ENCODE data around the gene ZBTB48.
"Not testable (repeated sequence)": the region's sequence is repeated elsewhere in the genome, so short reads cannot be mapped to it uniquely, and the experiment has no call there.

Gene ZBTB48

DNA sequence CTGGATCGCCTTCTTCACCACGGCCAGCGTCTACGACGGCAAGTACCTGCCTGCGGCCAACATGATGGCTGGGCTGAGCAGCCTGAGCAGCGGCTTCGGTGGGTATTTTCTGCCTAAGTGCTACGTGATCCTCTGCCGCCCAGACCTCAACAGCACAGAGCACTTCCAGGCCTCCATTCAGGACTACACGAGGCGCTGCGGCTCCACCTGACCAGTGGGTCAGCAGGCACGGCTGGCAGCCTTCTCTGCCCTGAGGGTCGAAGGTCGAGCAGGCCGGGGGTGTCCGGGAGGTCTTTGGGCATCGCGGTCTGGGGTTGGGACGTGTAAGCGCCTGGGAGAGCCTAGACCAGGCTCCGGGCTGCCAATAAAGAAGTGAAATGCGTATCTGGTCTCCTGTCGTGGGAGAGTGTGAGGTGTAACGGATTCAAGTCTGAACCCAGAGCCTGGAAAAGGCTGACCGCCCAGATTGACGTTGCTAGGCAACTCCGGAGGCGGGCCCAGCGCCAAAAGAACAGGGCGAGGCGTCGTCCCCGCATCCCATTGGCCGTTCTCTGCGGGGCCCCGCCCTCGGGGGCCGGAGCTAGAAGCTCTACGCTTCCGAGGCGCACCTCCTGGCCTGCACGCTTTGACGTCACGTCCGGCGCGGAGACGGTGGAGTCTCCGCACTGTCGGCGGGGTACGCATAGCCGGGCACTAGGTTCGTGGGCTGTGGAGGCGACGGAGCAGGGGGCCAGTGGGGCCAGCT, at the start of gene ZBTB48:
Gene ZBTB48, plus strand, starts transcription at position 621 of the 745 bp plus-strand sequence. CDS start 616 bp downstream, outside the sequence.
- DNase-seq, result peak; percentile 87

DNA sequence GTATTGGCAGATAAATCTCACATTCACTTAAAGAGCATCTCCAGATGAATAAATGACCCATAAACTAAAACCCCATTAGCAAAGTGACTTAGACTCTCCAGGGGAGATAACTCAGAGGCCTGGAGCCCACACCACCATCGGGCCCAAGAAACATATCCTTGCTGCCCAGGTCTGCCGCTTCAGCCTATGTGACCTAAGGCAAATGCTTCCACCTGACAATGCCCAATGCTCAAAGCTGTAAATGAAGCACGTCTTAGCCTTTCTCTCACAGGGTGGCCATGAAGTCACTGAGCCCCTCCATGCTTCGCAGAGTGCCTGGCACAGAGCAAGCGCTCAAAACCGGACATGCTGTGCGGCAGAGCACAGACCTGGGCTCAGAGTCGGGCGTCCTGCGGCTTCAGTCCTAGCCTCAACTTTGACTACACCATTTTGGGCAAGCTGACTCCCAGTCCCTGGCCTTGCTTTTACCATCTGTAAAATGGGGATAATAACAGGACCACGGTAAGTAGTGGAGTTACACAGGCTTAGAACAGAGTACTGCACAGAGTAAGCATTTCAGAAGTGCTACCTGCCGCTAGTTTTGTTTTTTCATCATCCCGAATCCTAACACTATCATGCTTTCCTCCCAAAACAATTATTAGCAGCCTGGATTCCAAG, 49.2 kb upstream of the ZBTB48 start:
- DNase-seq, result no peak

DNA sequence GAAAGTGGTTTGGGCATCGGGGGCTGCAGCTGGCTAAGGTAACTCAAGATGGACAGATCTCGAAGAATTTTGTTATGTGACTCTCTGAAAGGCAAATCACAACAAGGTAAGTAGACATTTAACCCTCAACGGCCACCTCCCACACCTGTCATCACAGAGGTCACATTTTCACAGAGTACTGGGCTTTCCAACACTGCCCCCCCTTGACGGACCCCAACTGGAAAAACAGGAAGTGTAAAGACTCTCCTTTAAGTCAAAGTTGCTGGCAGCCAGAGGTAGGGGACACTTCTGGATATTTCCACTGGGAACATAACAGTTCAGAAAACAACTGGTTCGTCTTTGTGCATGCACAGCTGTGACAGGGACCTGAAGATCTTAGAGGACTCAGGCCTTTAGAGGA, 47.8 kb upstream of the ZBTB48 start:
- no peak for DNase-seq

DNA sequence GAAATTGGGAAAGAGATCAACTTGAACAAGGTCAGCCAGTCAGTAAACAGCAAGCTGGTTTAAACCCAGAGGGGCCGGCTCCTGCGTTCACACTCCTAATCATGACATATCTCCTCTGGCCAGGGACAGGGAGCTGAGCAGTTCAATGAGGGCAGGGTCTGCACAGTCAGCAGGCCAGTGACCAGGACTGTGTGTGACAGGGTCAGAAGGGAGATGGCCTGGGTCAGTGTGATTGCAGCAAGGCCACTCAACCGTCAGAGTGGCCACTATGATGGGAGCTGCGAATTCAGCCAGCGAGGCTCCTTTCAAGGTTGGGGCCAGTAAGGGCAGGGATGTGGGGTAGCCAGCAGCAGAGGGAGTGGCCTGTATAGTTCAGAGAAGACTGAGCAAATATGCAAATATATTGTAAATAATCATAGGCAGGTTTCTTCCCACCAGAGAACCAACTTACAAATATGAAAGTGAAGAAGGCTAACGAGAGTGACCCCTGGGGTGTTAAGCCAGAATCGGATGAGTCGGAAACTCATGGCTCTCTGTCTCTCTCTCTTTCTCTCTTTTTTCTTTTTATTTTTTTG, 45.5 kb upstream of the ZBTB48 start:
- DNase-seq, result no peak

DNA sequence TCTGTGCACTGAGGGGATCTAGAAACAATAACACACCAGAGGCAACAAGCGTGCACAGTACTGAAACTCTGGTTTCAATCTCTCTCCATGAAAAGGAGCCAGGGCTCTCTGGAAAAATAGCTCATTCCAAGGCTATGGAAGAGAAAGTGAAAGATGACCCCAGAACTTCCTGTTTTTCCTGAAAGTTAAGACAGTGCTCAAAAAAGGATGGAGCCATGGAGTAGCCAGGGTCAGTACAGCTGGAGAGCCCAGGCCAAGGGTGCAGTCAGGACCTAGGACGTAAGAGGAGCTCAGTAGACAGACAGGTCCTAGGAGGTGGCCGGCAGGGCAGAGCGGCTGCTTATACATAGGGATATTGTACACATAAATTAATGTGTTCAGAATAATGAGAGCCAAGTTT, 44.6 kb upstream of the ZBTB48 start:
- no peak for DNase-seq

DNA sequence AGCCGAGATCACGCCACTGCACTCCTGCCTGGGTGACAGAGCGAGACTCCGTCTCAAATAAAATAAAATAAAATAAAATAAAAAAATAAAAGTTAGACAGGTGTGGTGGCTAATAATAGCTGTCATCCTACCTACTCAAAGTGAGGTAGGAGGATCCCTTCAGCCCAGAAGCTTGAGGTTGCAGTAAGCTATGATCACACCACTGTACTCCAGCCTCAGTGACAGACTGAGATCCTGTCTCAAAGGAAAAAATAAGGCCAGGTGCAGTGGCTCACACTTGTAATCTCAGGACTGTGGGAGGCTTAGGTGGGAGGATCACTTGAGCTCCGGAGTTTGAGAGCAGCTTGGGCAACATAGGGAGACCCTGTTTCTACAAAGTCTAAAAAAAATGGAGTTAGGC, 43.5 kb upstream of the ZBTB48 start:
- DNase-seq, result no peak

DNA sequence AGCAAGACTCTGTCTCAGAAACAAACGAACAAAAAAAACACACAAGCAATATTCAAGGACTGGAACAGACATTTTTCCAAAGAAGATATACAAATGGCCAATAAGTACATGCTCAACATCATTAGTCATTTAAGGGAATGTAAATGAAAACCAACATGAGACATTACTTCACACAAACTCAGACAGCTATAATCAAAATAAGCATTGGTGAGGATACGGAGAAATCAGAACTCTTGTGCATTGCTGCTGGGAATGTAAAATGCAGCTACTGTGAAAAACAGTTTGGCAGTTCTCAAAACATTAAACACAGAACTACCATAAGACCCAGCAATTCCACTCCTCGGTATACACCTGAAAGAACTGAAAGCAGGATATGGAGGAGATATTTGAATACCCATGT, 40.8 kb upstream of the ZBTB48 start:
- no peak for DNase-seq

DNA sequence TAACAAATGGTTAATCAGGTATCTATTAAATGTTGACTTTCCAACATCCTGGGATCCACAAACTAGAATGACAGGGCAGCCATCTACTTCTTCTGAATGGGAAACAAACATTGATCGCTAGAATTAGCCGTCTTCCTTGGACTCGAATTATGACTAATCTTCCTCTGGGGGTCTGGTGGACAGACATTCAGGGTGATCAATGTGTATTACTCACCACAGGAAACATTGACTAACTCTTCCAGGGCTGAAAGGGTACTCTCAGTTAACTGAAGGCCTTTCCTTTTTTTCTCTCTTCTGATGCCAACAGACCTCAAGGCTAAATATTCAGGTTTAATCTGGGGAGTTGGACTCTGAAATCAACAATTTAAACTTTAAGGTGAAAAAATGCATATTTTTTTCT, 35.0 kb upstream of the ZBTB48 start:
- no peak for DNase-seq

DNA sequence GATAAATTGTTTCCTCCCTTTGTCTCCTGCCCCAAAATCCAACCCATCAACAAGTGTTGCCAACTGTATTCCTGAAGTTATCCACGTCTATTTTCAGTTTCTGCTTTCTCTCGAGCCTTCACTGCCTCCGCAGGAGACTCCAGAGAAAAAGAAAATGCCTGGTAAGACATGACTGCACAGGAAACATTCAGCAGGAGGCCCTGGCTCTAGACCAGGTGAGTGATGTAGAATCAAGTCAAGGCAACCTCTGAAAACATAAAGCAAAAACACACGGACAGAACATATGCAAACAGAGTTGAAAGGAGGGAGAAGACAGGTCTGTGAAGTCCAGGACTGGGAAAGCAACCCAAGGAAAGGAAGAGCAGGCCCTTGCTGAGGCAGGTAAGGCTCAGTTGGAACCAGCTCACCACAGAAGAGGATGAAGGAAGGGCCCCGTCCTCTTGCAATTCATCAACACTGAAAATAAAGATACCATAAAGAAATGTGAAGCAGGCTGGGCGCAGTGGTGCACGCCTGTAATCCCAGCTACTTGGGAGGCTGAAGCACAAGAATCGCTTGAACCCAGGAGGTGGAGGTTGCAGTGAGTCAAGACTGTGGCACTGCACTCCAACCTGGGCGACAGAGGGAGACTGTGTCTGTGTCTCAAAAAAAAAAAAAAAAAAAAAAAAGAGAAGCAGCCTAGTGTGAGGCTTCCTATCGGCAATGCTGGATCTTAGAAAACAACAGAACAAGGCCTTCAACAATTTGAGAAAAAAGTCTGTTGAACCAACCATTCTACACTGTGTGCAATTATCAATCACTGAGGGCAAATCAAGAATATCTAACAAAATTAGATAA, 34.3 kb upstream of the ZBTB48 start:
- DNase-seq, result no peak

DNA sequence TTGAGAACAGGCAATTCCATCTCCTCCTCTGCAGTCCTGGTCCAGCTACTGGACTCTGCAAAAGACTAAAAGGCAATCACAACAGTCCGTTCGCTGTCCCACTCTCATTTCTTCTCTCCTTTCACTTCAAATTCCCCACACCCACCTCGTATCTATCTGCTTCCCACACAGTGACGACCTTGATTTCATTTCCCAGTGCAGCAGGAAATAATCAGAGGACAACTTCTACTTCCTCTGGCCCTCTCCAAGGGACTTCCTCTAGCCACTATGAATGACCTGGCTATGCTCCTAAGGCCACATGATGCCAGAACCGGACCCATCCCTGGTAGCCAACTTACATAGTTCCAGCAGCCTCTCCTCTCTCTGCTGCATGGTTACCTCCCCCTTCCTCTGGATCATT, 33.5 kb upstream of the ZBTB48 start:
- DNase-seq, result no peak

DNA sequence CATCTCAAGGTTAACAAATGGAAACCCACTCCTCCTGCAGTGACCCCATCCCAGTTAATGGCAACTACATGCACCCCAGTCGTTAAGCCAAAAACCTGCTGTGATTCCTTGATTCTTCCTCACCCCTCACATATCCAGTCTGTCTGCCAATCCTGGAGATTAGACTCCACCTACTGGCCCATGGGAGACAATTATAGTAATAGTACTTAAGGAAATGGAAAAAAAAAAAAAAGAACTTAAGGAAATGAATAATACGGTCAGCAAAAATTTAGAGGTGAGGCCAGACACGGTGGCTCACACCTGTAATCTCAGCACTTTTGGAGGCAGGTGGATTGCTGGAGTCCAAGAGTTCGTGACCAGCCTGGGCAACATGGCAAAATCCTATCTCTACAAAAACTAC, 32.5 kb upstream of the ZBTB48 start:
- DNase-seq, result no peak

DNA sequence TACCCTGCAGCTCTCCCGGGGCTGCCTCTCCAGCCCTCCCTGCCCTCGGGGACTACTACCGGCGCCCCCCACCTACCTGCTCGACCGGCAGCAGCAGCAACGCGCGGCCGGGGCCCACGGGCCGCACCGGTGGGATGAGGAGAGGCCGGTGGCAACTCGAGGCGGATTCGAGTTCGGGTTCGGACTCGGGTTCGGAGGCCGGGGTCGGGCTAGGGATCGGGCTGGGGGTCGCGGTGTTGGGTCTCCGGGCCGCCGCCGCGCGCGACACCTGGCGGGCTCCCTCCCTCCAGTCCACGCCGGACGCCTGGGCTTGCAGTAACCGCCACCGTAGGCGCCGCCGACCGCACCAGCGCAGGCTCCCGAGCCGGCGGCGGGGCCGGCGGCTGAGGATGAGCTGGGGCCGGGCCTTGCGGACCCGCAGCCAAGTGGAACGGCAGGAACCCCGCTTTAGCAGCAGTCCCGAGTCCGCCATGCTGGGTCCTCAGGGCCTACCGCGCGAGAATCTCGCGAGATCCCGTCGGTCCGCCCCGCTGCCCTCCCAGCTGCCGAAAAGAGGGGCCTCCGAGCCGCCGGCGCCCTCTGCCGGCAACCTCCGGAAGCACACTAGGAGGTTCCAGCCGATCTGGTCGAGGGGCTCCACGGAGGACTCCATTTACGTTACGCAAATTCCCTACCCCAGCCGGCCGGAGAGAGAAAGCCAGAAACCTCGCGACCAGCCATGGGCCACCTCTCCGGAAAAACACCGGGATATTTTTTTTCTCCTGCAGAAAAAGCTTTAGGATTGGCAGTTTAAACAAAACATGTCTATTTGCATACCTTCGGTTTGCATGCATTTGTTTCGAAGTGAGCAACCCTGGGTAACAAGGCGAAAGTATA, 25.5 kb upstream of the ZBTB48 start, which contains the start of gene NOL9:
Gene NOL9, minus strand, starts transcription at position 483 of the 876 bp plus-strand sequence. Its CDS starts 11 bp downstream, at position 472.
- peak; percentile 83 for DNase-seq

DNA sequence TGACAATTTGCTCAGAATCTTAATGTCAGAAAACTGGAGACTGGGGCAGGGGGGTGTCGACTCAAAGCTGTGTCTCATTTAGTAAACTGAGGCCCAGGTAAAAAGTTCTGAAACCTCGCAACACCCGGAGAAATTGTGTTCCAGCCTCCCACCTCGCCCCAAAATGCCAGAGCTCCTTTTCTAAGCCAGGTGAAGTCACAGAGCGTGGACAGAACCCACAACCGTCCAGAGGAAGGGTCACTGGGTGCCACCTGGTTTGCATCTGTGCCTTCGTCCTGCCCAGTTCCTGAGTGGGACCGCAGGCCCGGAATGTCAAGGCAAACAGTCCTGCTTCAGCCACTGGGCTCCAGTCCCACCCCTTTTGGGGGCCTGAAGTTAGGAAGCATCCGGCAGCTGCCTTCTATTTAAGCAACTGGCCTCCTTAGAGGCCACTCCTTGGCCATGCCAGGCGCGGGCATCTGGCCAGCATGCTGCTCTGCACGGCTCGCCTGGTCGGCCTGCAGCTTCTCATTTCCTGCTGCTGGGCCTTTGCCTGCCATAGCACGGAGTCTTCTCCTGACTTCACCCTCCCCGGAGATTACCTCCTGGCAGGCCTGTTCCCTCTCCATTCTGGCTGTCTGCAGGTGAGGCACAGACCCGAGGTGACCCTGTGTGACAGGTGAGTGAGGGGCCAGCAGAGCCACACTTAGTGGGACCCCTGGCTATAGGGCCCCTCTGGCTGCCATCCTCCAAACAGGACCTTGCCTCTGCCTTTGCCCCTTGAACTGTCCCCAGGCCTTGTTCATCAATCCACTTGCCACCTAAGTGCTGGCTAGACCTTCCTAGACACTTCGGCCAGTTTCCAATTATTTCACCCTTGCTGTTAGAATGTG, 24.7 kb upstream of the ZBTB48 start, which contains the start of gene TAS1R1:
Gene TAS1R1, plus strand, starts transcription at position 401 of the 872 bp plus-strand sequence. Its CDS starts 67 bp downstream, at position 468.
- DNase-seq, result no peak

DNA sequence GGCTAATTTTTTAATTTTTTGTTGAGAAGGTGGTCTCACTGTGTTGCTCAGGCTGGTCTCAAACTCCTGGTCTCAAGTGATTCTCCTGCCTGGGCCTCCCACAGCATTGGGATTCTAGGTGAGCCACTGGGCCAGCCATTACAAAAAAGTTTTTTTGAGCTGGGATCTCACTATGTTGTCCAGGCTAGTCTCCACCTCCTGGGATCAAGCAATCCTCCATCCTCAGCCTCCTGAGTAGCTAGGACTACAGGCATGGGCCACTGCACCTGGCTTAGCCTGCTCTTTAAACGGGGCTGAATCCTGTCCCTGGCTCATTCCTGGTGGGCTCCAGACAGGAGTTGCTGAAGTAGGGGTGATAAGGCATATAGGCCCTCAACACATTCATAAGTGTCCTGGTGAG, 22.2 kb upstream of the ZBTB48 start:
- DNase-seq, result no peak

DNA sequence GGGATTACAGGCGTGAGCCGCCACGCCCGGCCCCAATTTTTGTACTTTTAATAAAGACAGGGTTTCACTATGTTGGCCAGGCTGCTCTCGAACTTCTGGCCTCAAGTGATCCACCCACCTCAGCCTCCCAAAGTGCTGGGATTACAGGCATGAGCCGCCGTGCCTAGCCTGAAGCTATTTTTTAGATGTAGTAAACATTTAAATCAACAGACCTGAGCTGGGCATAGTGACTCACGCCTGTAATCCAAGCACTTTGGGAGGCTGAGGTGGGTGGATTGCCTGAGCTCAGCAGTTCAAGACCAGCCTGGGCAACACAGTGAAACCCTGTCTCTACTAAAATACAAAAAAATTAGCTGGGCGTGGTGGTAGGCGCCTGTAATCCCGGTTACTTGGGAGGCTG, 20.6 kb upstream of the ZBTB48 start:
- not testable (repeated sequence) for DNase-seq

DNA sequence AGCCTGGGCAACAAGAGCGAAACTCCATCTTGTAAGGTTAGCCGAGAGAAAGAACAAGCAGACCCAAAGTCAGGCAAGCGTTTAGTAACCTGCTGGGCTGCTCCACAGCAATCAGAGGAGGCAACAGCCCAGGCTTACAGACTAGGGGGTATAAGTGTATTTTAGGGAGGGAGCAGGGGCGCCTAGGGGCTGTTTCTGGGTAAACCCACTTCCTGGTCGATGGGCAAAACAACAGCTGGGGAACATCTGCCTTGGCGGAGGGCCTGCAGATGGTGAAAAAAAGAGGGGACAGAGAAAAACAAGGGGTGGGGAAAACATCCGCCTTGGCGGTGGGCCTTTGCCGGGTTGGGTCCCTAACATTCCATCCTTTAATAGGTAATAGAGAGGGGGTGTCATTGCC, 19.5 kb upstream of the ZBTB48 start:
- DNase-seq, result no peak

DNA sequence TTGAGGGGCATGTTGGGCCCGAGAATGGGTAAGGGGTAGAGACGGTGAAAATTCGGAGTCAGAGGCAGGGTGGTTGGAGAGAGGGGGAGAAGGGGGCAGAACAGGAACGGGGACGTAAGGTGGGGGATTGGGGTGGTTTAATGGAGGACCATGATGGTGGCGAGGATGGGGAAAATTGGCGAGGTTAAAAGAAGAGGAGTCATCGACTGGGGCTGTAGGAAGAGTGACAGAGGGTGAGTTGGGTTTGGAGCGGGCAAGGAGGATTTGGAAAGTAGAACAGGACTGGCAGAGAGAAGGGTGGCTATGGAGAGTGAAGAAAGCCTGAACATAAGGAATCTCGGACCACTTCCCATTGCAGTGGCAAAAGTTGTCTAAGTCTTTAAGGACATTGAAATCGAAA, 10.8 kb upstream of the ZBTB48 start:
- no peak for DNase-seq

DNA sequence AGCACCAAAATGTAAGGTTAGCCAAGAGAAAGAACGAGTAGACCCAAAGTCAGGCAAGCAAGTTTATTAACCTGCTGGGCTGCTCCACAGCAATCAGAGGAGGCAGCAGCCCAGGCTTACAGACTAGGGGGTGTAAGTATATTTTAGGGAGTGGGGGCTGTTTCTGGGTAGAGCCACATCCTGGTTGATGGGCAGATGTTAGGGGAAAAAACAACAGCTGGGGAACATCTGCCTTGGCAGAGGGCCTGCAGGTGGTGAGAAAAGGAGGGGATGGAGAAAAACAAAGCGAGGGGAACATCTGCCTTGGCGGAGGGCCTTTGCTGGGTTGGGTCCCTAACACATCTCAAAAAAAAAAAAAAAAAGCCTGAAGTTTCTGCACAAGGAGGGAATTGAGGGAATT, 9.7 kb upstream of the ZBTB48 start:
- DNase-seq, result no peak

DNA sequence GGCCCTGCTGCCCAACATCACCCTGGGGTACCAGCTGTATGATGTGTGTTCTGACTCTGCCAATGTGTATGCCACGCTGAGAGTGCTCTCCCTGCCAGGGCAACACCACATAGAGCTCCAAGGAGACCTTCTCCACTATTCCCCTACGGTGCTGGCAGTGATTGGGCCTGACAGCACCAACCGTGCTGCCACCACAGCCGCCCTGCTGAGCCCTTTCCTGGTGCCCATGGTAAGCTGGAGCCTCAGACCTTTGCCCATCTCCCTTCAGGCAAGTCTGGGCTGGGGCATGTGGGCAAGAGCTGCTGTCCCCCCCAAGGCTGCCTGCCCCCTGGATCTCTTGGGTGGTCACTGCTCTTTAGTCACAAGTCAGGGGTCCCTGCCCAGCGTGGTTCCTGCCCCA, 8.8 kb upstream of the ZBTB48 start:
- no peak for DNase-seq

DNA sequence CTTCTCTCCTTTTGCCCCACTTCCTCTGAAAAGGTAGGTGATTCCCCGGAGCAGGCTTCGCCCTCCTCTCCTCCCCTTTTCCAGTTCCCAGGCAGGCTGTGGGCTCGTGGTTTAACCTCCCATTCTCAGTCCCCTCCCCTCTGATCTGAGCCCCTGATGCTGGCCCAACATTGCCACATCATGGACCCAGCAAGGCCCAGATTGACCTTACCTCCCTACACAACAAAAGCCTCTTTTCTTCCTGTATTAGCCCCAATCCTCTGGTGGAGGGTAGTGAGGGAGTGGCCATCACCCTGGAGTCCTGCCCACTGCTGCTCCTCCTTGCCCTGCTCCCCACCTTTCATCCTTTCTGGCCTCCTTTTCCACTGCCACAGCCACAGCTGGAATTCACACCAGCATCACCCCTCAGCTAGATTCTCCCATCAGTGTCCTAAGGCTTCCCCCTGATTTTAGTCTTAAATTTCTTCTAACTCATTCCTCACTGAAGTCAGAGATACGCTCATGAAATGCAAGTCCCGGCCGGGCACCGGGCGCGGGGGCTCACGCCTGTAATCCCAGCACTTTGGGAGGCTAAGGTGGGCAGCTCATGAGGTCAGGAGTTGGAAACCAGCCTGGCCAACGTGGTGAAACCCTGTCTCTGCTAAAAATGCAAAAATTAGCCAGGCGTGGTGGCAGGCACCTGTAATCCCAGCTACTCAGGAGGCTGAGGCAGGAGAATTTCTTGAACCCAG, 7.0 kb upstream of the ZBTB48 start:
- DNase-seq, result no peak
